Measurements from ENCODE around the gene ZNF740.

The ZNF740 gene

DNA sequence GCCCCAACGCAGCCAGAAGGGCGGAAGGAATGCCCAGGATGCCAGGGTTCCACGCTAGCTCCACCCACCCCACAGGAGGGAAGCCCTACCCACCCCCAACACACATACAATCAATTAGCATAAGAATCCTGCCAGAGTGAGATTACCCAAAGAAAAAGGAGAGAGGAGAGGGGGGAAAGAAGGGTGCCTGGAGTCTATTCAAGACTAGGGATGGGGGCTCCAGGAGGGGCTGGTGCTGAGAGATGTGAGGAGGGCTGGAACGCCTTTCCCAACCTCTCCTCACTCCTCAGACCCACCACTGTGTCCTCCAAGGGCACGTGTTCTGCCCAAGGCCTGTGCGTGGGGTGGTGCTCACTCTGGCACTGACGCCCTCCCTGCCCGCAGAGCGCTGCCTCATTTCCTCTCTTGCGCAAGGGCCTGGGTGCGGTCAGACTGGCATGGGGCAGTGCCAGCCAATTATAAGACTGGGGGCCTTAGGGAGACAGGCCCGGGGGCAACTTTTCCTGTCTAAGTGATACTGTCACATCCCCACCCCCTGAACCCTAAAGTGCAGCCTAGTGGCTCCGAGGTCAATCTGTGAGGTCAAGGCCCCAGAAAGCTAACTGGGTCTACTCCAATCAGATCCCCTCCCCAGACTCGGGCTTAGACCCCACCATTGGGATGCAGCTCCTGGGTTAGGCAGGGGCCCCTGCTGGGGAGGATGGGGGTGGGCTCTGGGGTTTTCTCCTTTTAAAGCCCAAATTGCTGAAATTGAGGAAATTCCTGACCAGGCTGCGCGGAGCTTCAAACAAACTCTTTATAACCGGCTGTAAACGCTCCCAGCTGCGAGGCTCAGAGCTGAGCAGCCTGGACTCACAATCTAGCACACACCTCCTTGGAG is 36.8 kb downstream of the ZNF740 start:
- Histone ChIP-seq H3K4me1 (peaks cover 72% of the 10 kb centered on the region), H3K9ac (peak overlapping the region; percentile 46; the same call in 1 of the 2 replicates), H3K36me3 (peaks cover 15% of the 10 kb centered on the region), H3K9me3 (no peaks in the 10 kb centered on the region), H3K27ac (peak overlapping the region; percentile 64), H3K4me2 (peak overlapping the region; percentile 93), H3K27me3 (no peaks in the 10 kb centered on the region), H4K20me1 (peaks cover 5% of the 10 kb centered on the region; the same call in 1 of the 2 replicates), H3K4me3 (no peak overlapping the region)
- peak; percentile 85 for TF ChIP-seq Cebpa-rat (IDR thresholded peaks at IDR 0.05)

- H3K9me3 ChIP-seq = no peaks in the 10 kb centered on the region
- H3K27me3 ChIP-seq = no peaks in the 10 kb centered on the region
- H3K36me3 ChIP-seq = peaks cover 9% of the 10 kb centered on the region
- H4K20me1 ChIP-seq = peaks cover 5% of the 10 kb centered on the region; the same call in 1 of the 2 replicates
- H3K4me2 ChIP-seq = peak overlapping the region; percentile 93
- H3K9ac ChIP-seq = peak overlapping the region; percentile 46; the same call in 1 of the 2 replicates
- peaks cover 77% of the 10 kb centered on the region for H3K4me1 ChIP-seq
- no peak for TF ChIP-seq Cebpa-rat (IDR thresholded peaks at IDR 0.05)
- peak overlapping the region; percentile 64 for H3K27ac ChIP-seq
- H3K4me3 ChIP-seq = no peak overlapping the region
Measured at GRCh38 chr12:53217931-53218307, 37.4 kb downstream of the ZNF740 start.

GRCh38 chr12:53218551-53219291 is 38.2 kb downstream of the ZNF740 start:
- Histone ChIP-seq H3K9ac (peak overlapping the region; percentile 77), H3K4me1 (peaks cover 77% of the 10 kb centered on the region), H3K4me2 (peak overlapping the region; percentile 93), H3K27ac (no peak overlapping the region), H4K20me1 (peaks cover 5% of the 10 kb centered on the region; the same call in 1 of the 2 replicates), H3K36me3 (0 out of 2 replicates have a peak, but pooled peaks cover 2% of the 10 kb centered on the region), H3K27me3 (no peaks in the 10 kb centered on the region), H3K9me3 (no peaks in the 10 kb centered on the region), H3K4me3 (peak overlapping the region; percentile 74)
- TF ChIP-seq Cebpa-rat (IDR thresholded peaks at IDR 0.05) = no peak

- Histone ChIP-seq H3K4me2 (peak overlapping the region; percentile 93), H3K27ac (no peak overlapping the region), H3K9me3 (no peaks in the 10 kb centered on the region), H3K27me3 (no peaks in the 10 kb centered on the region), H4K20me1 (peaks cover 5% of the 10 kb centered on the region; the same call in 1 of the 2 replicates), H3K4me3 (peak overlapping the region; percentile 74), H3K4me1 (peaks cover 77% of the 10 kb centered on the region), H3K9ac (peak overlapping the region; percentile 77), H3K36me3 (no peaks in the 10 kb centered on the region)
- TF ChIP-seq Cebpa-rat (IDR thresholded peaks at IDR 0.05) = no peak
Measured at GRCh38 chr12:53219292-53219955, 38.9 kb downstream of the ZNF740 start.

DNA sequence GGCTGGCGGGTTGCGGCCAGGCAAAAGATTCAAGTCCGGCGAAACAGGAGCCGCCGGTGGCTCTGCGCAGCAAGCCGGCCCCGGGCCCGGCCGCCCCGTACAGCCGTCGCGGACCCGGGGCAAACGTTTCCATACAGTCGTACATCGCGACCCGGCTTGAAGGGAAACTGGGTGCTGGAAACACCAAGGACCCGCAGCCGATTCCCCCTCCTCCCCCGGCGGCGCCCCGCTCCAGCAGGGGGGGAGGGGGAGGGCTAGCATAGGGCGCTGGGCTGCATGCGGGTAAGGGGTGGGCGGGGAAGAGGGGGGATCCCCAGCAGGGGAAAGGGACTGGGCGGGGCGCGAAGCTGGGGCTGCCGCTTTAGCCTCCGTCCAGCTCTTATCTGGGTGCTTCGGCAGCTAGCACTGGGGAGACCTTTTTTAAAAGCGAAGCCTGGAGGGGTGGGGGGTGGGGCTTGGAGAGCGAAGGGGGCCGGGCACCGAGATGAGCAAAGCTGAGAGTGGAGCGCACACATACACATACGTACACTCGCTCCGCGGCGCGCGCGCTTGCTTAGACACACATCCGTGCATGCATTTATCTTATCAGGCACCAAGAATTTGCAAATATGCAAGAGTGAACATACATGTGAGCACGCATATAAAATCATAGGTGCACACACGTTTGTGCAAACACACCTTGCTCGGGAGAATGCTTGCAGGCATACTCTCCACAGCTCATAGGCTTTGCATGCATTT is 39.6 kb downstream of the ZNF740 start:
- Histone ChIP-seq H3K27me3 (no peaks in the 10 kb centered on the region), H3K4me3 (peak overlapping the region; percentile 74), H3K36me3 (no peaks in the 10 kb centered on the region), H3K4me1 (peaks cover 77% of the 10 kb centered on the region), H3K4me2 (peak overlapping the region; percentile 93), H3K9me3 (no peaks in the 10 kb centered on the region), H3K9ac (peak overlapping the region; percentile 77), H3K27ac (no peak overlapping the region), H4K20me1 (peaks cover 5% of the 10 kb centered on the region; the same call in 1 of the 2 replicates)
- no peak for TF ChIP-seq Cebpa-rat (IDR thresholded peaks at IDR 0.05)

- Histone ChIP-seq H3K27me3 (no peaks in the 10 kb centered on the region), H3K27ac (peak overlapping the region; percentile 76), H4K20me1 (peaks cover 5% of the 10 kb centered on the region; the same call in 1 of the 2 replicates), H3K9ac (peak overlapping the region; percentile 77), H3K9me3 (no peaks in the 10 kb centered on the region), H3K36me3 (no peaks in the 10 kb centered on the region), H3K4me2 (peak overlapping the region; percentile 93), H3K4me1 (peaks cover 77% of the 10 kb centered on the region), H3K4me3 (peak overlapping the region; percentile 74)
- no peak for TF ChIP-seq Cebpa-rat (IDR thresholded peaks at IDR 0.05)
Measured at GRCh38 chr12:53220694-53221202, 40.2 kb downstream of the ZNF740 start.

GRCh38 chr12:53221203-53222080 is 40.9 kb downstream of the ZNF740 start:
- H3K9me3 ChIP-seq = no peaks in the 10 kb centered on the region
- TF ChIP-seq Cebpa-rat (IDR thresholded peaks at IDR 0.05) = no peak
- H3K4me1 ChIP-seq = peaks cover 75% of the 10 kb centered on the region
- peak overlapping the region; percentile 93 for H3K4me2 ChIP-seq
- peak overlapping the region; percentile 76 for H3K27ac ChIP-seq
- peak overlapping the region; percentile 74 for H3K4me3 ChIP-seq
- H3K27me3 ChIP-seq = no peaks in the 10 kb centered on the region
- H4K20me1 ChIP-seq = peaks cover 5% of the 10 kb centered on the region; the same call in 1 of the 2 replicates
- peaks cover under 1% of the 10 kb centered on the region; the same call in 1 of the 2 replicates for H3K36me3 ChIP-seq
- H3K9ac ChIP-seq = peak overlapping the region; percentile 76

DNA sequence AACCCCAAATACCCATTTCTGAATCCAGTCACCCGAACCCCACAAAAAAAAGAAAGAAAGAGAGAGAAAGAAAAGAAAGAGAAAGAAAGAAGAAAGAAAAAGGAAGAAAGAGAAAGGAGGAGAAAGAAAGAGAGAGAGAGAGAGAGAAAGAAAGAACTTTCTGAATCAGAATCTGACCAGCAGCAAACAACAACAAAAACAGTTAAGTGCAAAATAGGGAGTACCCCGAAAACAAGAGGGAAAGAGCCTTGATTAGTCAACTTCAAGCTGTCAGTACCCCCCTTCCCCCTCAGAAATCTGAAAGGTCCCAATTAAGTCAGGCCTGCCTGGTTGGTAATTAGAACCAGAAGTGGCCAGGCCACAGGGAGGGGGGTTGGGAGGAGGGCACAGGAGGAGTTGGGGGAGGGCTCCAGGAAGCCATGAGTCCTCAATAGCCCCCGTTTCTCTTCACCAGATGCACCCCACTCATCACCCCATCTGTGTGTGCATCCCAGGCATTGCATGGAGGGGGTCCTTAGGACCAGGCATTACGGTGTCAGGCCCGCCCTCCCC is 41.7 kb downstream of the ZNF740 start:
- no peak for TF ChIP-seq Cebpa-rat (IDR thresholded peaks at IDR 0.05)
- peak overlapping the region; percentile 93 for H3K4me2 ChIP-seq
- H4K20me1 ChIP-seq = peaks cover 5% of the 10 kb centered on the region; the same call in 1 of the 2 replicates
- H3K4me1 ChIP-seq = peaks cover 67% of the 10 kb centered on the region
- no peaks in the 10 kb centered on the region for H3K27me3 ChIP-seq
- H3K4me3 ChIP-seq = peak overlapping the region; percentile 74
- peak overlapping the region; percentile 76 for H3K9ac ChIP-seq
- H3K36me3 ChIP-seq = peaks cover 8% of the 10 kb centered on the region
- peak overlapping the region; percentile 76 for H3K27ac ChIP-seq
- H3K9me3 ChIP-seq = no peaks in the 10 kb centered on the region
